GM23248 (cell line): ENCODE results near the gene MT1F. TPM values are rescaled to one million over a fixed set of nuclear protein-coding genes. Genes with fewer than 3 reads are reported as not detected.
A peak's percentile ranks its signal among the peaks of the same experiment; 100 is the strongest.

Source experiments
- DNase-seq: peaks from one replicate; pipeline ENCODE4 v3.0.0-alpha.2; 2015
- H2AFZ ChIP-seq: fragments of 200-600 bp; sonication (generic); 2 replicates; pipeline ENCODE4 v1.6.1; 2016; ENCODE audit warnings: antibody characterized with exemption
- H3F3A ChIP-seq: fragments of 200-600 bp; sonication (generic); 2 replicates; pipeline ENCODE4 v1.6.1; 2016; ENCODE audit warnings: mild to moderate bottlenecking, antibody characterized with exemption, mixed run types; ENCODE audit not compliant: insufficient read depth
- H3K27ac ChIP-seq: fragments of 200-600 bp; sonication (generic); 2 replicates; pipeline ENCODE4 v1.5.1; 2016; ENCODE audit warnings: mild to moderate bottlenecking
- H3K27me3 ChIP-seq: fragments of 200-600 bp; sonication (generic); replicated peaks from 2 replicates; pipeline ENCODE4 v1.6.1; 2016; ENCODE audit warnings: mild to moderate bottlenecking; ENCODE audit not compliant: insufficient read depth
- H3K36me3 ChIP-seq: fragments of 200-600 bp; sonication (generic); 2 replicates; pipeline ENCODE4 v1.6.1; 2016; ENCODE audit warnings: low read depth, mild to moderate bottlenecking
- H3K4me1 ChIP-seq: fragments of 200-600 bp; sonication (generic); 2 replicates; pipeline ENCODE4 v1.6.1; 2016; ENCODE audit warnings: mild to moderate bottlenecking; ENCODE audit not compliant: insufficient read depth
- H3K4me2 ChIP-seq: fragments of 200-600 bp; sonication (generic); one replicate; pipeline ENCODE4 v1.6.1; 2016; ENCODE audit warnings: mild to moderate bottlenecking; ENCODE audit not compliant: unreplicated experiment
- H3K4me3 ChIP-seq: fragments of 200-600 bp; sonication (generic); 2 replicates; pipeline ENCODE4 v1.5.1; 2016; ENCODE audit warnings: mild to moderate bottlenecking
- H3K79me2 ChIP-seq: fragments of 200-600 bp; sonication (generic); 2 replicates; pipeline ENCODE4 v1.6.1; 2016; ENCODE audit warnings: mild to moderate bottlenecking; ENCODE audit not compliant: insufficient read depth
- H3K9ac ChIP-seq: fragments of 200-600 bp; sonication (generic); 2 replicates; pipeline ENCODE4 v1.6.1; 2016; ENCODE audit warnings: mild to moderate bottlenecking
- H3K9me2 ChIP-seq: fragments of 200-600 bp; sonication (generic); 2 replicates; pipeline ENCODE4 v1.6.1; 2016; ENCODE audit warnings: mixed run types, mild to moderate bottlenecking, moderate library complexity; ENCODE audit not compliant: insufficient read depth
- H3K9me3 ChIP-seq: fragments of 200-600 bp; sonication (generic); one replicate; pipeline ENCODE4 v1.6.1; 2017; ENCODE audit warnings: low read depth
- H4K20me1 ChIP-seq: fragments of 200-600 bp; sonication (generic); 2 replicates; pipeline ENCODE4 v1.6.0; 2016; ENCODE audit not compliant: insufficient read depth
- EZH2 ChIP-seq: fragments of 200-600 bp; sonication (generic); IDR thresholded peaks from 2 replicates; pipeline ENCODE4 v1.6.1; 2018; ENCODE audit warnings: antibody characterized with exemption, mild to moderate bottlenecking; ENCODE audit not compliant: insufficient read depth, poor library complexity, severe bottlenecking
- EZH2phosphoT487 ChIP-seq: fragments of 200-600 bp; sonication (generic); IDR thresholded peaks from 2 replicates; pipeline ENCODE4 v1.6.1; 2018; ENCODE audit warnings: antibody characterized with exemption, moderate library complexity, mild to moderate bottlenecking, low read depth; ENCODE audit not compliant: insufficient read depth
- WGBS, 2 experiments: methylation state at CpG; one replicate each; pipeline ENCODE4 v1.1.6; 2015 to 2017; ENCODE audit warnings: low lambda C conversion rate in 2 of 2, low coverage in 1 of 2; ENCODE audit errors: missing lambda C conversion rate in 2 of 2; 5-methylcytosine and 5-hydroxymethylcytosine counted together
- in situ Hi-C: fragments of 300-500 bp; cut with MboI; formaldehyde crosslinking; loops from 2 replicates; pipeline ENCODE4 v1.15.0; 2020
- polyA plus RNA-seq: library from polyadenylated mRNA; unstranded; fragments of >200 nt; fragmentation: Nextera tagmentation; extraction: Ambion mirVana; gene quantifications from 2 replicates; pipeline ENCODE4 v1.2.1, GENCODE V29; 2016
- total RNA-seq: library from RNA; depleted of rRNA; stranded (reverse); fragments of >200 nt; shearing (Covaris generic); gene quantifications from 2 replicates; pipeline ENCODE4 v1.2.3, GENCODE V29; 2014

Gene MT1F
- total and polyA plus RNA-seq, 2 experiments from 2014 or later = 1.1 to 4.5 TPM

DNA sequence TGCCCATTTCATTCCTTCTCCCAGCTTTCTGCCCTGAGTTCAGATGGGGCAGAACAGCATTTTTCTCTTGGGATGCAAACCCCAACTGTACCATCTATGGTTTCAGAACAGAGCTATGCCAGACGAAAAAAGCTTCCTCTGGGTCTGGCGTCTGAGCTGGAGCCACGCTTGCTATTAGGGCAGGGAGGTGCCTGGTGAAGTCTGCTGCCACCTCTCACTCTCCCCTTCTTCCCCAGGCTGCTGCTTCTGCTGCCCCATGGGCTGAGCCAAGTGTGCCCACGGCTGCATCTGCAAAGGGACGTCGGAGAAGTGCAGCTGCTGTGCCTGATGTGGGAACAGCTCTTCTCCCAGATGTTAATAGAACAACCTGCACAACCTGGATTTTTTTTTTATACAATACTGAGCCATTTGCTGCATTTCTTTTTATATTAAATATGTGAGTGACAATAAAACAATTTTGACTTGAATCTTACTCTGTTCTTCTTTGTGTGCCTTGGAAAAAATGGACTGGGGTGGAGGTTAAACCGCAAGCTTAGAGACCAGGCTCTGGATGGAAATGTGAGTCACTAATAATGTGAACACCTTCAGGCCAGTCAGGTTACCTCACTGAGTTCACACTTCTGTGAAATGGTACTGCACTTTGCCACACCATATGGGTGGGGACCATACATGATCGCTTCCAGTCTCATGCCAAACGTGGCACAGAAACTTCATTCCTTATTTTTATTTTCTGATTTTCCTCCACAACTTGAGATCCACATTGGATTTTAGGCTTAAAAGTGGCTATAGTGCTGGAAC, 20.9 kb upstream of the MT1F start:
- WGBS, 2 experiments = 95 to 96% methylated on average over 9 of the region's 9 CpGs
- H3K9me3 ChIP-seq = no peaks in the 10 kb centered on the region
- H4K20me1 ChIP-seq = no peaks in the 10 kb centered on the region
- H3K9me2 ChIP-seq = no peaks in the 10 kb centered on the region
- no peak for DNase-seq
- in situ Hi-C loops = no loop called here
- H3F3A ChIP-seq = 0 out of 2 replicates have a peak, but pooled peaks cover under 1% of the 10 kb centered on the region
- no peaks in the 10 kb centered on the region for H3K27me3 ChIP-seq
- no peak overlapping the region for H3K9ac ChIP-seq
- H2AFZ ChIP-seq = no peak overlapping the region
- no peak overlapping the region for H3K27ac ChIP-seq
- H3K4me2 ChIP-seq = no peak overlapping the region
- TF ChIP-seq EZH2phosphoT487 (no peak), EZH2 (no peak)
- H3K79me2 ChIP-seq = no peaks in the 10 kb centered on the region
- no peak overlapping the region for H3K4me3 ChIP-seq
- no peaks in the 10 kb centered on the region for H3K36me3 ChIP-seq
- H3K4me1 ChIP-seq = no peaks in the 10 kb centered on the region

DNA sequence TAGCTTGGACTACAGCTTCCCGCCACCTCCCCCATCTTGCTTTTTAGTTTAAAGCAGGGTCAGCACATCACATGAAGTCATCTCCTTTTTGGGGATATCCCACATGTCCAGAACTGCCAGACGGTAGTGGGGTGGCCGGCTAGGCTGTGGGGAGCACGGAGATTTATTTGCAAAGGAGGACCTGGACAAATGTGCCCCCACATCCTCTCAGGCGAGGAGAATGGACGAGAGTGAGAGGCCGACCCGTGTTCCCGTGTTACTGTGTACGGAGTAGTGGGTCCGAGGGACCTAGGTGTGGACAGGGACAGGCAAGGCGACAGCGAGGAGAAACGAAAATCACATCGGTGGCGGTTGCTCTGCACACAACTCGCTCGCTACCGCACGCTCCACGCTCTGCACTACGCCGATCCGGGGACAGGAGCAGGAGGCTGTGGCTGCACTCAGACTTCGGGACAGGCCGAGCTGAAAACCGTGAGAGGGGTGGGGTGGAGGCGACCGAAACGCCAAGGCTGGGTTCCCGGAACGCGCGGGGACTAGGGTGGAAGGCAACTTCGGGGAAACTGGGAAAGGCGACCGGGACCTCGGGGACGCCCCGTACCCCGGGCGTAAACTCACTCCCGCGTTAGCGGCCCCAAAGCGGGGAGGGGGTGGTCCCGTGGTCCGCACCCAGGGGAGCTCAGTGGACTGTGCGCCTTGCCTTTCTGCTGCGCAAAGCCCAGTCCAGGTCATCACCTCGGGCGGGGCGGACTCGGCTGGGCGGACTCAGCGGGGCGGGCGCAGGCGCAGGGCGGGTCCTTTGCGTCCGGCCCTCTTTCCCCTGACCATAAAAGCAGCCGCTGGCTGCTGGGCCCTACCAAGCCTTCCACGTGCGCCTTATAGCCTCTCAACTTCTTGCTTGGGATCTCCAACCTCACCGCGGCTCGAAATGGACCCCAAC, 19.7 kb upstream of the MT1F start, which contains the start of gene MT1A:
TSS of gene MT1A (plus strand) at position 853 of the 937 bp plus-strand sequence. CDS start at position 926, 73 bp downstream.
- peak; percentile 74 for DNase-seq
- Histone ChIP-seq H3K27me3 (no peaks in the 10 kb centered on the region), H3K9me2 (no peaks in the 10 kb centered on the region), H3K27ac (no peak within 1 kb of the TSS), H4K20me1 (no peaks in the 10 kb centered on the region), H3K4me1 (no peaks in the 10 kb centered on the region), H3F3A (no peaks in the 10 kb centered on the region), H2AFZ (peak within 1 kb of the TSS; percentile 97), H3K79me2 (no peaks in the 10 kb centered on the region), H3K9me3 (no peaks in the 10 kb centered on the region), H3K4me2 (peak within 1 kb of the TSS; percentile 95), H3K36me3 (no peaks in the 10 kb centered on the region), H3K4me3 (peak within 1 kb of the TSS; percentile 83), H3K9ac (peak within 1 kb of the TSS; percentile 63)
- WGBS, 2 experiments = 14 to 15% methylated on average over 57 to 63 of the region's 68 CpGs
- in situ Hi-C loops = no loop called here
- no peak for TF ChIP-seq EZH2phosphoT487
- no peak for TF ChIP-seq EZH2

DNA sequence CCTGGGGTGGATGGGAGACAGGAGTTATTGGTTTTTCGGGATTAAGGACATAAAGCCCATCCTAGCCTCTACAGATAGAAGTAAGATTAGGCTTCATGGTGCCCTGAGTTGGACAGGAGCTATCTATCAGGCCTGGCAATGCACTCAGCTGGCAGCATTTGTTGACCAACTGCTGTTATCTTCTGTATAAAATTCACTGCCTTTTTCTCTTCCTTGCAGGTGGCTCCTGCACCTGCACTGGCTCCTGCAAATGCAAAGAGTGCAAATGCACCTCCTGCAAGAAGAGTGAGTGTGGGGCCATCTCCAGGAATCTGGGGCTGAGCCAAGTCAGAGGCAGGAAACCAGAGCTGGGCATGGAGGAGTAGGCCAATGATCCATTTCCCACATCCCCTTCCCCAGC, 18.7 kb upstream of the MT1F start:
- 5 to 9% methylated on average over 1 of the region's 1 CpG for WGBS, 2 experiments
- no peak overlapping the region for H2AFZ ChIP-seq
- no peaks in the 10 kb centered on the region for H4K20me1 ChIP-seq
- H3K27ac ChIP-seq = no peak overlapping the region
- H3K9me3 ChIP-seq = no peaks in the 10 kb centered on the region
- H3K9ac ChIP-seq = no peak overlapping the region
- no peaks in the 10 kb centered on the region for H3K9me2 ChIP-seq
- no peaks in the 10 kb centered on the region for H3K36me3 ChIP-seq
- H3K27me3 ChIP-seq = no peaks in the 10 kb centered on the region
- no peak overlapping the region for H3K4me3 ChIP-seq
- TF ChIP-seq EZH2phosphoT487 (no peak), EZH2 (no peak)
- no peaks in the 10 kb centered on the region for H3K4me1 ChIP-seq
- in situ Hi-C loops = no loop called here
- H3K79me2 ChIP-seq = no peaks in the 10 kb centered on the region
- H3K4me2 ChIP-seq = peak overlapping the region; percentile 95
- DNase-seq = no peak
- no peaks in the 10 kb centered on the region for H3F3A ChIP-seq

DNA sequence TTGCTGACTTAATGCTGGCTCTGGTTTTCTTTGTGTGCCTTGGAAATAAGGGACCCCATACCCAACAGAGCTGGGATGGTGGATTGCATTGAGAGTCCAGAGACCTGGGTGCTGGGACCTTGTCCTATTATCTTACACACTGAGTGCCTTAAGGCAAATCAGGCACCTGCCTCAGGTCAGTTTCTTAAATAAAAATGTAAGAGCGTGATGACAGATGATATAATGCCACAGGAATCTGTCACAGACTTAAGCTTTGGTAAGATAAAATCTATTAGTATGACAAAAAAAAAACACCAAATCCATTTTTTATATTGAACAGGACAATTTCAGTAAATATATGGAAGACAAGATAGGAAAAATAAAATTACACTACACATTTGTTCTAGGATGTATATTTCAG, 17.7 kb upstream of the MT1F start:
- in situ Hi-C loops = no loop called here

More for the DNA sequence above, 17.7 kb upstream of the MT1F start:
- Histone ChIP-seq H4K20me1 (no peaks in the 10 kb centered on the region), H3F3A (no peaks in the 10 kb centered on the region), H2AFZ (no peak overlapping the region), H3K4me3 (no peak overlapping the region), H3K27me3 (no peaks in the 10 kb centered on the region), H3K4me2 (no peak overlapping the region), H3K9me3 (no peaks in the 10 kb centered on the region), H3K79me2 (no peaks in the 10 kb centered on the region), H3K4me1 (no peaks in the 10 kb centered on the region), H3K9ac (no peak overlapping the region), H3K9me2 (no peaks in the 10 kb centered on the region), H3K36me3 (no peaks in the 10 kb centered on the region), H3K27ac (no peak overlapping the region)
- no peak for DNase-seq
- 88 to 94% methylated on average over 1 of the region's 1 CpG for WGBS, 2 experiments
- TF ChIP-seq EZH2phosphoT487 (no peak), EZH2 (no peak)
